ENCODE data around the gene MOCS3.

DNA sequence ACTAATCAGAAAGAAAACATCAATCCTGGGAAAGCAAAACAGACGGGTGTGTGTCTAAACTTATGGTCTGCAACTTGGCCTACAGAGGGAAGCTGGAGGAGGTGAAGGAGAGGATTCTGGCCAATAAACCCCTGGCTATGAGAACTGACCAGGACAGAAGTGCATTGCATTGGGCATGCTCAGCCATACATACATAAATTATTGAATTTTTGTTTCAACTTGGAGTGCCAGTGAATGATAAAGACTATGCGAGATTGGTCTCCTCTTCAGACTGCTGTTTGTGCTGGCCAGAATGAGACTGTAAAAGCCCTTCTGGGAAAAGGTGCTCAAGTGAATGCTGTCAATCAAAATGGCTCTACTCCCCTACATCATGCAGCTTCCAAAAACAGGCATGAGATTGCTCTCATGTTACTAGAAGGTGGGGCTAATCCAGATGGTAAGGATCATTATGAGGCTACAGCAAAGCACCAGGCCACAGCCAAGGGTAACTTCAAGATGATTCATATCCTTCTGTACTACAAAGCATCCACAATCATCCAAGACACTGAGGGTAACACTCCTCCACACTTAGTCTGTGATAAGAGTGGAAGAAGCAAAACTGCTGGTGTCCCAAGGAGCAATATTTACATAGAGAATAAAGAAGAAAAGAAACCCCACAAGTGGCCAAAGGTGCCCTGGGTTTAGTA, 44.8 kb upstream of the MOCS3 start:
- TF ChIP-seq POLR2A (IDR thresholded peaks at IDR 0.05), result no peak
- TF ChIP-seq, protein P1, sequence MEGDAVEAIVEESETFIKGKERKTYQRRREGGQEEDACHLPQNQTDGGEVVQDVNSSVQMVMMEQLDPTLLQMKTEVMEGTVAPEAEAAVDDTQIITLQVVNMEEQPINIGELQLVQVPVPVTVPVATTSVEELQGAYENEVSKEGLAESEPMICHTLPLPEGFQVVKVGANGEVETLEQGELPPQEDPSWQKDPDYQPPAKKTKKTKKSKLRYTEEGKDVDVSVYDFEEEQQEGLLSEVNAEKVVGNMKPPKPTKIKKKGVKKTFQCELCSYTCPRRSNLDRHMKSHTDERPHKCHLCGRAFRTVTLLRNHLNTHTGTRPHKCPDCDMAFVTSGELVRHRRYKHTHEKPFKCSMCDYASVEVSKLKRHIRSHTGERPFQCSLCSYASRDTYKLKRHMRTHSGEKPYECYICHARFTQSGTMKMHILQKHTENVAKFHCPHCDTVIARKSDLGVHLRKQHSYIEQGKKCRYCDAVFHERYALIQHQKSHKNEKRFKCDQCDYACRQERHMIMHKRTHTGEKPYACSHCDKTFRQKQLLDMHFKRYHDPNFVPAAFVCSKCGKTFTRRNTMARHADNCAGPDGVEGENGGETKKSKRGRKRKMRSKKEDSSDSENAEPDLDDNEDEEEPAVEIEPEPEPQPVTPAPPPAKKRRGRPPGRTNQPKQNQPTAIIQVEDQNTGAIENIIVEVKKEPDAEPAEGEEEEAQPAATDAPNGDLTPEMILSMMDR (IDR thresholded peaks at IDR 0.05), result no peak
